T-helper 2 cell treated with Interferon-gamma antibody and Interleukin-4, amounts not matched to agents 100 ng/mL and 5 ng/mL, for 36 hours (primary cell): ENCODE results near the gene JAG1. TPM values are rescaled to one million over a fixed set of nuclear protein-coding genes. Genes with fewer than 3 reads are reported as not detected.

Source experiments
- intact Hi-C: fragments of 100-400 bp; cut with micrococcal nuclease; formaldehyde crosslinking; loops from one replicate; pipeline ENCODE4 v1.15.1; 2023
- total RNA-seq: library from RNA; stranded (reverse); gene quantifications from 2 replicates; pipeline ENCODE4 v1.2.3, GENCODE V29; 2022

Gene JAG1
- total RNA-seq, 1 donor from 2014 or later = 1.1 TPM

DNA sequence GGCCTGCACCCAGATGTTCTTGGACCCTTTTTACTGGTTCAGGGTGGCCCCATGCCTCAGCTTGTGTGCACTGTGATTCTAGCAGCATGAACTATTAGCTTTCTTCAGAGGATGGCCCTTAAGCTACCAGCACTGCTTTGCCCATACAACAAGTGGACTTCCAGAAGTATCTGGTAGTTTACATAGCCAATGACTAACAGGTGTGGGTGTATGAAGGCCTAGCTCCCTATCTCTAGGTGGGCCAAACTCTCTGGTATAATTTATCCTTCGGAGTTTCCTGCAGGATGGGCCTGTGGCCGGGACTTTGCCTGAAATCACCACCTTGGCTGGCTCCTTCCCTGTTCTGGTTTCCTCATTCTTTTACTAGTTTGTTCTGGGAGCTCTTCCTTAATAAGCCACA, 26.1 kb upstream of the JAG1 start:
- intact Hi-C loops = no loop called here

DNA sequence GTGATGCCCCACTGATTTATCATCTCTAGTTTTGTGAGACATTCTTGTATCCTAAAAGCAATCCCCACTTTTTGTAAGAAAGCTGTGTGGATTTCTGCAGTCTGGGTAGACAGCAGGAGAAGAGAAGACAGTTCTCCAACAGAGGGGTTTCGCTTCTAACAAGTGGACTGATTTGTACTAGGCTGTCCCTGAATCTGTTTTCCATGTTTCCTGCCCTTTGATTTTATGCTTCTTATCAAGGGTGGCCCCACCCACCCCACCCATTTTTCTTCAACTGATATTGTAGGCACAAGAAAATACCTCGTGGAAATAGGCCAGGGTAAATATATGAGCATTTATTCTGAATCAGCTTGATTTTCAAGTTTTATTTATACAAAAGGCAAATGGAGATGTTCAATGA, 25.7 kb upstream of the JAG1 start:
- intact Hi-C loops = no loop called here

DNA sequence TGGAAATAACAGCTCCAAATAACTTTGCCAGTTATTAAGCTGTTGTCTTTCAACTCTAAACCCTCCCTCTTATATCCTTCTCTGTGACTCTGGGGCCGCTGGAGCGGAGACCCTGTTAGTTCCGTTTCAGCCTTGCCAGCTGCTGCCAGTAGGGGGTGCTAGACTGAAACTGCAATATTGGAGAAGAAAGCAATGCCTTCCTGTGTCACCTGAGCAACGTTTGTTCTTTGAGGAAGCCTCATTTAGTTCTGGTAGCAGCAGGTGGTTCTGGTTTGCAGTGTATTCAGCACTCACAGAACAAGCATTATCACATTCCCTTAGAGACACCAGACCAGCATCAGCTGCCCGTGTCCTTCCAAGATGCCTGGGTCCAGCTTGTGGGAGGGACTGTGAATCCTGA, 22.9 kb upstream of the JAG1 start:
- intact Hi-C loops = no loop called here

DNA sequence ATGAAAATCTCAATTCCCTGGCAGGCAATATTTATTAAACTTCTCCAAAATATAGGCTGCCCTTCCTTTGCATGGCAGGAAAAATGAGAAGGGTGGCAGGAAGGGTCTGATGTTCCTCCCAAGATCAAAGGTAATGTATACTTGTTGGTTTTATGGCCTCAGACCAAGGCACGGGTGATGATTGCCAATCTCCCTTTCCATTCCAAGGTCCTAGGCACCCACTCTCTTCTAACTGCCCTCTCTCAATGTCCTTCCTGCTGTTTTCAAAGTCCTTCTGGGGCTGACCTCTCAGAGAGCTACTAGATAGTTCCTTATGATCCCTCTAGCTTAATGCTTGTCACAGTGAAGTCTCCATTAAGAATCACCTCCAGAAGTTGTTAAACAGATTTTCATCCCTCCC, 15.6 kb upstream of the JAG1 start:
- intact Hi-C loops = no loop called here

DNA sequence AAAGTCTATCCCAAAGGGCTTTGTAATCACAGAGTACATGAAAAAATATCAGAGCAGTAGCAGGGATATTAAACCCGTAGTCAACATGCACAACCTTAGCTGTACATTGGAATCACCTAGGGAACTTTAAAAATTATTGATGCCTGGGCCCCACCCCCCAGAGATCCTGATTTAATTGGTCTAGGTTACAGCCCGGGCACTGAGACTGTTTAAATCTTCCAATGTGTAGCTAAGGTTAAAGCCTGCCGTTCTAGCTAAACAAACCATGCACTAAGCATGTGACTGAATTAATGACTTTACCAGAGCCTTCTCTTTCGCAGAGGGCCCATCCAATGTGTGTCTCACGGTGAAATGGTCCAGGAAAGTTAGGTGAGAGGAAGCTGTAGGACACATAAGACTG, 14.1 kb upstream of the JAG1 start:
- intact Hi-C loops = no loop called here

DNA sequence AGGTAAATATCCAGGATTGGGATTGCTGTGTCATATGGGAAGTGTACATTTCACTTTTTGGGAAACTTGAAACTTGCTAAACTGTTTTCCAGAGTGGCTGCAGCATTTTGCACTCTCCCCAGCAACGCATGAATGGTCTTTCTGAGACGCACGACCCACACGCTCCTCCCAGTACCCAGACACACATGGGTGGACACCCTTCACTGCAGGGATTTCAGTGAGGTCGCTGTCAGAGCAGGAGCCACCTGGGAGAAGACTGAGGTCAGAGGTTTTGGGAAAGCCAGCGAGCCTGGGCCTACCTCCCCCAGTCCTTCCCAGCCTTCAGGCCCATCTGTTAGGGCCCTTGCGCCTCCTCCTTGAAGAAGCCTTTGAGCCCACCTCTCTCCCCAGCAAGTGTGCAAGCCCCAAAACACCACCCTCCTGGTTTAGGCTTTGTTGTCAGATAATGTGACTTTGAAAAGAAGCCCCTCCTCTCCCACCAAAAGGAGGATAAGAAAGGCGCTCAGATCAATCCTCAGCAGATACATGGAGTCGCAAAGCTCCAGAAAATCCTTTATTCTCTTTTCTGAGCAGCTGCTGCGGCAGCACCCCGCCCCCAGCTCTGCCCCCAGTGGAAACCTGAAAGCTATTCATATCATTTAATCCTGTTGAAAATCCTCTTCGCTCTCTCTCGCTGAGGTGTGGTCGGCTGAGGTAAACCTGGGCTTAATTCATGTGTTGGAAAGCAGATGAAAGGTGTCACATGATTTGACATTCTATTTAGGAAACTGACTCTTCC, 12.7 kb upstream of the JAG1 start:
- intact Hi-C loops = no loop called here

DNA sequence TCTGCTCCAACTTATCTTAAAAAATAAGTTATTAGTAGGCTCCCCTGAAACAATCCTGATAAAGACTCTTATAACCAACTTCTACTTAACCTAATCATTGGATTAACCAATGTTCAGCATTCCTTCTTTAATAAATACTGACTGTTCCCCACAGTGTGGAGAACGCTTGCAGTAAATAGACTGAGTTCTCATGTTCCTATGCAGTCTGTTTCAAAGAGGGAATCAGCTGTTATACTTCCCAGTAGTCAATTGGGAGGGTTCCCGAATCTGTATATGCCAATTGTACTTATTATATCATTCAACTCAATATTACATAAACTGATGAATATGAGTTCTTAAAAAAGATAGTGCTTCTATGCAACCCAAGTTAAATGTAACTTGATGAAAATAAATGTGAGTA, 9.7 kb upstream of the JAG1 start:
- intact Hi-C loops = no loop called here

DNA sequence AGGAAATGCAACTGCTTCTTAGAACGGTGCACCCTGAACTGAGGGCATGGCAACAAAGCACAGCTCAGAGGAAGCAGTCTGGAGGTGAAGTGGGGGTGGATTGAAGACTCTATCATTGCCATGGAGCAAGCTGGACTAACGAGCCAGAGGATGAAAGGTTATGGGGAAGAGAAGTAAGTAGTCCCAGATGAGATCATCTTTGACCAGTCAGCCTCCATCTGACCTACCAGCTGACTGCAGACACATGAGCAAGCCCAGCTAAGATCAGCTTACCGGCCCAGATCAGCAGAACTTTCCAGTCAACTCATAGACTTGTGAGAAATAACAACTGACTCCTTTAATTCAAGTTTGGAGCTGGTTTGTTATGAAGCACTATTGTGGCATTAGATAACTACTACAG, 9.1 kb upstream of the JAG1 start:
- intact Hi-C loops = no loop called here

DNA sequence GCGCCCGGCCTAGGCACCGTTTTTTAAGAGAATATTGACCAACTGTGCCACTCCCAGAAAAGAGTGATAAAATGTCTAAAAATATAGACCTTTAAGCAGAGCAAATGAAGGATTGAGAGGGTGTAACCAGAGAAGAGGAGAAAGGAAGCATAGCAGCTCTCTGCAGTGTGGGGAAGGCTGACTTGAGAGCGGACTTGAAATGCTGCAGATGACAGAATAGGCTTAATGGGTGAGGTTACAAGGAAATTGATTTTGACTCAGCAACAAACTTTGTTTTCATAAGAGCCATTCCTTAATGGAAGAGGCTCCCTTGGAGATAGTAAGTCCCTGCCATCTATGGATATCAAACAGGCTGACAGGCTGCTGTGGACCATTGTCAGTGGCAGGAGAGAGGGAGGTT, 7.7 kb upstream of the JAG1 start:
- intact Hi-C loops = no loop called here

DNA sequence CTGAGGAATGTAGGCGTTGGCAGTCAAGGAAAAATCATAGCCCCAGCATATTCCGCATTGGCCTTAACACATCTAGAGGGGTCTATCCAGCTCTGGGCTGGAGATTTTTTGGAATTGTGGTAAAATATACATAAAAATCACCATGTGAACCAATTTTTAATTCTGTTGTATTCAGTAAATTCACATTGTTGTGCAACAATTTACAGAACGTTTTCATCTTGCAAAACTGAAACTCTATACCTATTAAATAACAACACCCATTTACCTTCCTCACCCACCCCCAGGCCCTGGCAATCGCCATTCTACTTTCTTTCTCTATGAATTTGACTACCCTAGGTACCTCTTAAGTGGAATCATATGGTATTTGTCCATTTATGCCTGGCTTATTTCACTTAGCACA, 6.8 kb upstream of the JAG1 start:
- intact Hi-C loops = no loop called here

DNA sequence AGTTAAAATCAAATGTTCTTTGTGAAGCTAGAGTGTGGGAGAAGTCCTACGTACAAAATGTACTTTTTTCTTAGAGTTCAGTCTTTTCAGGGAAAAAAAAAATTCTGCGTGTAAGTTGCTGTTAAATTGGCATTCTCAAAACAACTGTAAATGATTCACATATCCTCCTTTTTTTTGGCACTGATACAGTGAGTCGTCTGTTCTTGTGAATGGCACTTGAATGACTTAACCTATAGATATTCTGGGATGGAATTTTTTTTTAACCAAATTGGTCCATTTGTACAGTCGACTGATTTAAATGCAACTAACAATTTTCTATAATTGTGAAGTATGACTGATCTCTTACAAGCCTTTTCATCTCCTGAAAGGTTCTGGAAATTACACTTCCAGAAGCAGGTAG, 5.5 kb upstream of the JAG1 start:
- intact Hi-C loops = loop anchor here (10.0 kb wide), 2 partner anchors 324 to 644 kb away; partner anchors contain the start of gene ANKEF1

DNA sequence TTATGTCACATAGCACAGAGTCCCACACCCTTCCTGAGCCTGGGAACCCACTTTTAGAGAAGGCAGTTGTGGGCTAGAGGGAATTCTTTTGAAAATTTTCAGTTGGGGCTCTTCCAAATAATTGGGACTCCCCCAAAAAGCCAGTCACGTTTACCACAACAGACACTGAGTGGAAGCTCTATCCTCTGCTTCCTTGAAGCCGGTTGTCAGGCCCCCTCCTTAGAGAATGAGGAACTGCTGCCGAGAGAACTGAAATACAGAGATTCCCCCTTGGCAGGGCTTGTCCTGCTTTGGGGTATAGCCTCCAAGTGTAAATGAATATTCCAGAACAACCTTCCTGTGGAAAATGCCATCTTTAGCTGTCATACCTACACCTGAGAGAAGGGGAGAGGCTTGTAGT, 2.7 kb upstream of the JAG1 start:
- intact Hi-C loops = loop anchor here (10.0 kb wide), 2 partner anchors 322 to 642 kb away; partner anchors contain the start of gene ANKEF1

DNA sequence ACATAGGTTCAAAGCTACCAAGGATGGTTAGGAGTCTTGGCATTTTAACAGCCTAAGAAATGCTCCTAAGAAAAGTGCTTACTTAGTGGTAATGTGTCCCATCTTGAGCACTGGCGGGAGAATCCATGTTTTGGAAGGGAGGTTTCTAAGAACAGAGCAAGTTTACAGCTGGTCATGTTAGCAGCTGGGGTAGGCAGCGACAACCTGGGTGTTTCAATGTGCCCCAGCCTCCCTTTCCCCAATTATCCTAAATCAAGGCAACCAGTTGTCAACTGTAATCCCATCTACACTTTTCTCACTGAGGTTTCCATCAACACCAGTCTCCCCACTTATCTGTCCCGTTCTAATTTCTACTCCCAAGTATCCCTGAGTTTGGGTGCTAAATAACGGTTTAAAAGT, 1.6 kb upstream of the JAG1 start:
- intact Hi-C loops = loop anchor here (2.0 to 10.0 kb wide), 3 partner anchors 123 to 641 kb away; partner anchors contain the start of gene ANKEF1

DNA sequence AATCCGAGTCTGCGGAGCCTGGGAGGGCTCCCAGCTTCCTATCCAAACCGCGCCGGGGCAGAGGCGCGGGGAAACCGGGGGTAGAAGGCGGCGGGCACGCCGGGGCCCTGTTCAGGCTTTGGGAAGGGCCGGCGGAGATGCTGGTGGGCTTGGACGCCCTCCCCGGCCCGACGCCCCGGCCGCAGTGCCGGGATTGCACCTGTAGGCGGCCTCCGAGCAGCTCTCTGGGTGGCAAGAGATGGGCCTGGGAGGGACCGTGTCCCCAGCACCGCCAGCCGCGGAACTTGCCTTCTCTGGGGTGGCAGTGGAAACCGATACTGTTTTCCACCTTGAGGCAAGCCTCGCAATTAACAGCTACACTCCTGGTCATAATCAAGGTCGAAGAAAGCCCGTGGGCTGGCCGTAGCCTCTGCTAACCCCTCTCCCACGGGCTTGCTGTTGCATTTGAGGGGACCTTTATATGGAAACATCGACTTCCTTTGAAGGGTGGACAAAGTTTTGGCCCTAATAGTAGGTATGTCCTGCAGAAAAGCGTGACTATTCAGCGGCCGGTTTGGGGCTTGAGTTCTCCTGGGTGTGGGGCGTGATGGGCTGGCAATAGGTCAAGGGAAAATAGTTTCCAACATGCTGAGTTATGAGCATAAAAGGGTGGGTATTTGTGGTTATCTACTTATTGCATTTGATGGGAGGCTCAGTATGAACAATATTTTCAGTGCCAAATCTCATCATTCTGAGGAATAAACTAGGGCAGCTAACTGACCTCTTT, 1.1 kb upstream of the JAG1 start:
- intact Hi-C loops = loop anchor here (1.0 to 10.0 kb wide), 6 partner anchors 122 to 1217 kb away; partner anchors contain the start of genes ANKEF1, MKKS and SNAP25

DNA sequence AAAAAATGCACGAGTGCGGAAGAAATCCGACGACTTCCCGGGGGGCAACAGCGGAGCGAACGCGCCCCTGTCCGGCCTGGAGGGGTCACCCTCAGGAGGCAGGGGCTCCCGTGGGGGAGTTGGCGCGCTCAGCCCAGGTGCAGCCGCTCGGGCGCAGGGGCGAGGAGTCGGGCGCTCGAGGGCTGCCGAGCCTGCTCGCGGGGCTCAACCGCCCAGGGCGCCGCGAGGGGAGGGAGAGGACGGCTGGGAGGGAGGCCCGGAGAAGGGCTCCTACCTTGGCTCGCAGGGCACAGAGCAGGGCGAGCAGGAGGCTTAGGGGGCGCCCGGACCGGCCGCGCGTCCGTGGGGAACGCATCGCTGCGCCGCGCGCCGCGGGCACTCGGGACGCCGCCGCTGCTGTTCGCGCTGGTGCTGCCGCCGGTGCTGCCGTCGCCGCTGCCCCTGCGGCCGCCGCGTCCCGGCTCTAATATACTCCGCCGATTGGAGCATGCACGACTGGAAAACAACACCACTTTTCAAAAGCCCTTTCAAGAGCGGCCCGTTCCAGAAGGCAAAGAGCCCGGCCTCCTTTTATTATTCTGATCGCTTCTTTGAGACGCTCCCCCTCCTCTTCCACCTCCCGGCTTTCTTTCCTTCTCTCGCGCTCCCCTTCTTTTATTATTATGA, 490 bp downstream of the JAG1 start:
- intact Hi-C loops = loop anchor here (5.0 to 10.0 kb wide), 4 partner anchors 319 to 1219 kb away; partner anchors contain the start of genes ANKEF1 and SNAP25

DNA sequence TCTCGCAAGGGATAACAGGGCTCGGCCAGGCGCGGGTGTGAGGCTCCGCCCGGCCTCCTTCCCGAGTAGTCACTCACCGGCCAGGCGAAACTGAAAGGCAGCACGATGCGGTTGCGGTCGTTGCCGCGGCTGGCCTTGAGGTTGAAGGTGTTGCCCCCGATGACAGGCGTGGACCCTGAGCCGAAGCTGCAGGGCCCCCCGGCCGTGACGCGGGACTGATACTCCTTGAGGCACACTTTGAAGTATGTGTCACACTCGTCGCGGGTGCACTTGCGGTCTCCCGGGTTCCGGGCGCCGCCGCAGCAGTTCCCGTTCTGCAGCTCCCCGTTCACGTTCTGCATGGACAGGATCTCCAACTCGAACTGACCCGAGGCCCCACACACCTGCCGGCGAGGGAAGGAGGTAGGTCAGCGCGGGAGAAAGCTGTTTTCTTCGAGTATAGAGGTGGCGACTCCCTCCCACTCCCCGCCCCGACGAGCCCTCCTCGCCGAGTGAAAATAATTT, 1.1 kb downstream of the JAG1 start:
- intact Hi-C loops = loop anchor here (5.0 to 10.0 kb wide), 4 partner anchors 318 to 1220 kb away; partner anchors contain the start of genes ANKEF1 and SNAP25

DNA sequence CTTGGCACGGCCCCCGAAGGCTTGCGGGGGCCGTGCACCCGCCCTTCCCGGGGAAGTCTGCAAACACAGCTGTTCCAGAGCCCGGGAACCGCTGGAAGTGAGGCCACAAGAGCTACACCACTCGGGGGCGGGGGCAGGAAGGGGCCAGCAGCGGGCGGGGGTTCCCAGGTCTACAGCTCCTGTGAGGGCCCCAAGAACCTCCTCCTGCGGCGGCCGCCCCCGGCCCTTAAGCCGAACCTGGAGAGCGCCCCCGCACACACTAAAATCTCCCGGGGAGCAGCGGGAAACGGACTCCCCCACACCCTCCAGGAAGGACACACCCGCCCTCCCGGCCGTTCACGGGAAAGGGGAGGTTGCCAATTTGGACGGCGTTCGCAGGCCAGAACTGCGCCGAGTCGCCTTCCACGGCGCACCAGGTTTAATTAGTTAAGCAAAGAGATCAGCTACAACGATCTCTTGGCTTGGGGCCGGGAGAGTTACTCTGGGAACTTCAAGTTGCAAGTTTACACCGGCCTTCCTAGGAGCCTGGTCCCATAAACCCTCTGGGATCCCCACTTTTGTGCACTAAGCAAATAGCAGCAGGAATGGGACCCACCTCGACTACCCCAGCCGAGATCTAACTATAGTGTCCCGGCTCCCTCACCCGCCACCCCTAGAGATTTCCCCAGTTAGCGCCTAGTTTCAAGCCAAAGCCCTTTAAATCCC, 1.7 kb downstream of the JAG1 start:
- intact Hi-C loops = loop anchor here (5.0 to 10.0 kb wide), 4 partner anchors 317 to 1220 kb away; partner anchors contain the start of genes ANKEF1 and SNAP25

DNA sequence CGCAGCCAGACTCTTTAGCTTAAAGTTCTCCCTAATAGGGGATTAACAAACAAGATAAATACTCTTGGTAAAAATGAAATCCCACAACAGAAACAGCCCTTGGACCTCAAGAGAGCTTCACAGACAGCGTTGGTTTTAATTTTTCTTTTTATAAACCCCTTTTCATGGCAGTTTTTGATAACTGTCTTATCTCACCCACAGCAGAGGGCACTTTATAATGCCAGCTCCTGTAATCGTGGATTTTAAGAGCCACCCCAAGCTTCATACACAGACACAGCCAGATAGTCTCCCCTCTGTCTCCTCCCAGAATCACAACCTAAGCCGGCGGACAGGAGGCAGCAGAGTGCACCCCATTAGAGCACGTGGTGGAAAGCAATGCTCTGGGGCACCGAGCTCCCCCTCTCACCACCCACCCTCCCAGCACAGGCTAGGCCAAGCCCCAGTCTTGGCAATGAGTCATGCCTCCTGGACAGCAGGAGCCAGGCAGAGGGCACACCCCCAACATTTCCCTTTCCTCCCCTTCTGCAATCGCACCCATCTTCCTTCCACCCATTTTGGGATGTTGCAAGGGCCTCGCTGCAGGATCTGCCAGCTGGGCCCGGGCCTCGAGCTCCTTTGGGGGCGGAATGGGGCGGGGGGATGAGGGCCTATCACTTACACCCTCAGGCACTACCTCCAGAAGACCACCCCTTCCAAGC, 2.4 kb downstream of the JAG1 start:
- intact Hi-C loops = loop anchor here (5.0 to 10.0 kb wide), 4 partner anchors 317 to 1221 kb away; partner anchors contain the start of genes ANKEF1 and SNAP25

DNA sequence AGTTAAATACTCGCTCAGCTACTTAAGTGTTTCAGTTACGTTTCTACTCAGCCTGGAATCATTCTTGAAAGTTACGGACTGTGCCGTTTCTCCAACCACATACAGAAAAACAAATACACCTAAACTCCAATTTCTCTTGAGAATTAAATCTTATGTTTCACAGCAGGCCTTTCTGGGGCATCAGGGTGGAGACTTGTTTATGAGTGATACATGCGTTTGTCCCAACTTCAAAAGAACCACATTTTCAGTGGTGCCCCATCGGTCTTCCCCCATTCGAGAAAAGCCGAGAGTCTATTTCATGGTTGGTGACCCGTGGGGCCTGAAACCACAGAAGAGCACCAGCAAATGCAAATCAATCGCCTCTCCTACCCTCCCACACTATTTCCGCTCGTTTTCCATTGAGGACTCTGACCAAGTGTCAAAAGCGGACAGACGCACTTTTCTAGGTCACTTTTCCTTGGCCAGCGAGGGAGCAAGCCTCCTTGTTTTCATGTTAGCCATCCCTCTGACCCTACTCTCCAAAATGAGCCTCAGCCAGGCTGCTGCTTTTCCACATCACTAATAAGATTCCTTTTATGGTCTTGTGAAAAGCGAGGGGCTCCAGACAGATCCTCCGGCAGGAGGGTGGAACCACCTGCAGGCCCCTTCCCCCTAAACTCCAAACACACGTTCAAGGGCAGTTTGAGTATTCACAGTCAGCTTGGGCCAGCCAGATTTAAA, 3.1 kb downstream of the JAG1 start:
- intact Hi-C loops = loop anchor here (5.0 to 10.0 kb wide), 4 partner anchors 316 to 1222 kb away; partner anchors contain the start of genes ANKEF1 and SNAP25
